Measurements from ENCODE around the gene LSM12. TPM values are rescaled to one million over a fixed set of nuclear protein-coding genes. Genes with fewer than 3 reads are reported as not detected.

Gene LSM12
- total and polyA plus RNA-seq, 2 donors (not counting 3 experiments of a cell fraction or from before 2014, with no cell fraction given), result 36.5 to 68.9 TPM

DNA sequence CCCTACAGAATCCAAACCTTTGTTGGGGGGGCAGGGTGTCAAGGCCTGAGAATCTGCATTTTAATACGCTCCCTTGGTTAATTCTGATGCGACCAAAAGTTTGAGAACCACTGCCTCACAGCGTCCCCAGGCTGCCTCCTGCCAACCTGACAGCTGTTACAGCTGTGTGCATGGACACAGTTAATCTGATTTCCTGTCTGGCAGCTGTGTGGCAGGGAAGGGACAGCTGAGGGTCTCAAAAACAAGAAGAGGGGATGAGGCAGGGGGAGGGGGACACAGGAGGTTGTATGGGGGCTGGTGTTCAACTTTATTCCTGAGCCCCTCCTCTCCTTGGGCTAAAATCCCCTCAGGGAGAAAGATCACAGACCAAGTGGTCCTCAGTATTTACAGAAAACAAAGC lies 39.5 kb upstream of the LSM12 start:
- Histone ChIP-seq H3K9me1 (replicated peaks; ENCODE audit: control insufficient read depth, extremely low read depth, insufficient read depth, low read length) (no peaks in the 10 kb centered on the region), H3K79me2 (ENCODE audit: control insufficient read depth, insufficient read depth, low read length) (no peaks in the 10 kb centered on the region), H3K4me2 (ENCODE audit: insufficient read depth, low read length) (no peak overlapping the region), H4K20me1 (replicated peaks; ENCODE audit: control insufficient read depth, extremely low read depth, insufficient read depth, low read length) (no peaks in the 10 kb centered on the region), H2AFZ (ENCODE audit: low read depth, low read length) (no peak overlapping the region), H3K27me3 (ENCODE audit: control insufficient read depth in 2 of 2, insufficient read depth in 2 of 2, low read length in 2 of 2) (no peaks in the 10 kb centered on the region), H3K36me3 (ENCODE audit: control insufficient read depth in 2 of 2, extremely low read depth in 1 of 2, insufficient read depth in 2 of 2, low read length in 2 of 2) (no peaks in the 10 kb centered on the region), H3K9me3 (replicated peaks; ENCODE audit: control insufficient read depth, insufficient read depth, low read length) (no peaks in the 10 kb centered on the region), H3K27ac (ENCODE audit: insufficient read depth, low read depth, low read length) (no peak overlapping the region), H3K4me3 (replicated peaks in 1 of 3; ENCODE audit: insufficient read depth in 1 of 3, low read depth in 1 of 3, low read length in 3 of 3) (no peak overlapping the region), H3K4me1 (ENCODE audit: control insufficient read depth, extremely low read depth, insufficient read depth, low read length) (peaks cover 7% of the 10 kb centered on the region), H3K9ac (replicated peaks; ENCODE audit: extremely low read depth, insufficient read depth, low read length) (no peak overlapping the region)
- FAIRE-seq (no peak), DNase-seq (ENCODE audit: low read depth, low spot score) (no peak)
- CTCF ChIA-PET, result interaction anchor here (0.6 to 2.9 kb wide), 3 partner anchors 10 to 65 kb away, joined by 3 to 21 read pairs (median 3); no protein-coding TSS in a partner anchor
- intact Hi-C loops (cut with micrococcal nuclease) (no loop called here), dilution Hi-C loops (cut with MboI; ENCODE audit: extremely low pct_ligation_motif_present, low sequenced_read_pairs) (no loop called here)
- no TSS peak for BruUV-seq (replicated peaks)
- POLR2A ChIA-PET, result no interaction called here
- no peak for TF ChIP-seq POLR2AphosphoS5 (IDR thresholded peaks at IDR 0.05; ENCODE audit: insufficient read depth, low read depth, low read length)
- TF ChIP-seq FOS (IDR thresholded peaks at IDR 0.05; ENCODE audit: borderline replicate concordance, insufficient read depth, low read length), result no peak
- no peak for TF ChIP-seq POLR2A (IDR thresholded peaks at IDR 0.05; ENCODE audit: low read depth, low read length)
- TF ChIP-seq, protein P1, sequence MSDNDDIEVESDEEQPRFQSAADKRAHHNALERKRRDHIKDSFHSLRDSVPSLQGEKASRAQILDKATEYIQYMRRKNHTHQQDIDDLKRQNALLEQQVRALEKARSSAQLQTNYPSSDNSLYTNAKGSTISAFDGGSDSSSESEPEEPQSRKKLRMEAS (IDR thresholded peaks at IDR 0.05; ENCODE audit: insufficient read depth, insufficient read length), result no peak

- Histone ChIP-seq H3K9me1 (replicated peaks; ENCODE audit: control insufficient read depth, extremely low read depth, insufficient read depth, low read length) (no peaks in the 10 kb centered on the region), H3K4me3 (replicated peaks in 1 of 3; ENCODE audit: insufficient read depth in 1 of 3, low read depth in 1 of 3, low read length in 3 of 3) (no peak overlapping the region), H4K20me1 (replicated peaks; ENCODE audit: control insufficient read depth, extremely low read depth, insufficient read depth, low read length) (no peaks in the 10 kb centered on the region), H3K4me2 (ENCODE audit: insufficient read depth, low read length) (no peak overlapping the region), H3K79me2 (ENCODE audit: control insufficient read depth, insufficient read depth, low read length) (no peaks in the 10 kb centered on the region), H3K27me3 (ENCODE audit: control insufficient read depth in 2 of 2, insufficient read depth in 2 of 2, low read length in 2 of 2) (no peaks in the 10 kb centered on the region), H2AFZ (ENCODE audit: low read depth, low read length) (no peak overlapping the region), H3K9me3 (replicated peaks; ENCODE audit: control insufficient read depth, insufficient read depth, low read length) (no peaks in the 10 kb centered on the region), H3K36me3 (ENCODE audit: control insufficient read depth in 2 of 2, extremely low read depth in 1 of 2, insufficient read depth in 2 of 2, low read length in 2 of 2) (no peaks in the 10 kb centered on the region), H3K27ac (ENCODE audit: insufficient read depth, low read depth, low read length) (no peak overlapping the region), H3K4me1 (ENCODE audit: control insufficient read depth, extremely low read depth, insufficient read depth, low read length) (peaks cover 3% of the 10 kb centered on the region), H3K9ac (replicated peaks; ENCODE audit: extremely low read depth, insufficient read depth, low read length) (no peak overlapping the region)
- DNase-seq (ENCODE audit: low read depth, low spot score) (no peak), FAIRE-seq (no peak)
- intact Hi-C loops (cut with micrococcal nuclease), result no loop called here
- dilution Hi-C loops (cut with MboI; ENCODE audit: extremely low pct_ligation_motif_present, low sequenced_read_pairs), result no loop called here
- TF ChIP-seq CTCF (IDR thresholded peaks at IDR 0.05; ENCODE audit: extremely low read depth in 1 of 2, insufficient read depth in 1 of 2, low read depth in 1 of 2, low read length in 2 of 2) (no peak), FOS (IDR thresholded peaks at IDR 0.05; ENCODE audit: borderline replicate concordance, insufficient read depth, low read length) (no peak), JUN (IDR thresholded peaks at IDR 0.05; ENCODE audit: borderline replicate concordance, insufficient read depth, insufficient read length, low read depth) (no peak), EZH2 (IDR thresholded peaks at IDR 0.05; ENCODE audit: borderline replicate concordance, low read depth, low read length, severe bottlenecking) (no peak), MYC (IDR thresholded peaks at IDR 0.05; ENCODE audit: low read depth, low read length) (no peak), POLR2AphosphoS5 (IDR thresholded peaks at IDR 0.05; ENCODE audit: insufficient read depth, low read depth, low read length) (no peak), POLR2A (IDR thresholded peaks at IDR 0.05; ENCODE audit: low read depth, low read length) (no peak), GATA2 (IDR thresholded peaks at IDR 0.05; ENCODE audit: insufficient read depth, insufficient read length, low read depth, low read length) (no peak)
- TF ChIP-seq, protein P1 (IDR thresholded peaks at IDR 0.05; ENCODE audit: insufficient read depth, insufficient read length), result no peak
- CTCF ChIA-PET, result interaction anchor here (0.6 to 2.9 kb wide), 3 partner anchors 11 to 65 kb away, joined by 3 to 21 read pairs (median 3); no protein-coding TSS in a partner anchor
- POLR2A ChIA-PET, result interaction anchor here (0.6 kb wide), 1 partner anchor 71 kb away, joined by 5 read pairs; no protein-coding TSS in a partner anchor
- no TSS peak for BruUV-seq (replicated peaks)
Measured at GRCh38 chr17:44105483-44105882, 39.0 kb upstream of the LSM12 start.
